NCI-H1092 (cell line): ENCODE results near the gene EXOC4.
"Not testable (repeated sequence)": the region's sequence is repeated elsewhere in the genome, so short reads cannot be mapped to it uniquely, and the experiment has no call there.

Experiments
- DNase-seq: peaks from one replicate; lab custom pipeline; 2025; lab: John Stamatoyannopoulos, UW

The EXOC4 gene

GRCh38 chr7:133275446-133276095, 22.7 kb downstream of the EXOC4 start:
- DNase-seq, result no peak

GRCh38 chr7:133278975-133279374, 26.1 kb downstream of the EXOC4 start:
- DNase-seq, result not testable (repeated sequence)

- no peak for DNase-seq
Measured at GRCh38 chr7:133282094-133282493, 29.2 kb downstream of the EXOC4 start.

GRCh38 chr7:133284092-133284491, 31.2 kb downstream of the EXOC4 start:
- no peak for DNase-seq

GRCh38 chr7:133288970-133289369, 36.1 kb downstream of the EXOC4 start:
- DNase-seq, result no peak

- DNase-seq, result no peak
Measured at GRCh38 chr7:133290041-133290440, 37.2 kb downstream of the EXOC4 start.

GRCh38 chr7:133290676-133291333, 37.9 kb downstream of the EXOC4 start:
- DNase-seq, result no peak

- DNase-seq, result no peak
Measured at GRCh38 chr7:133292631-133293030, 39.8 kb downstream of the EXOC4 start.

- DNase-seq, result no peak
Measured at GRCh38 chr7:133293384-133294160, 40.7 kb downstream of the EXOC4 start.

GRCh38 chr7:133294234-133294633, 41.4 kb downstream of the EXOC4 start:
- no peak for DNase-seq

- DNase-seq, result no peak
Measured at GRCh38 chr7:133295484-133295883, 42.6 kb downstream of the EXOC4 start.

- DNase-seq, result no peak
Measured at GRCh38 chr7:133297093-133297492, 44.2 kb downstream of the EXOC4 start.

- DNase-seq, result no peak
Measured at GRCh38 chr7:133298080-133298479, 45.2 kb downstream of the EXOC4 start.

- DNase-seq, result no peak
Measured at GRCh38 chr7:133299676-133300075, 46.8 kb downstream of the EXOC4 start.

- no peak for DNase-seq
Measured at GRCh38 chr7:133300088-133300487, 47.2 kb downstream of the EXOC4 start.

- DNase-seq, result no peak
Measured at GRCh38 chr7:133300811-133301210, 47.9 kb downstream of the EXOC4 start.

GRCh38 chr7:133301444-133301843, 48.6 kb downstream of the EXOC4 start:
- DNase-seq, result no peak

GRCh38 chr7:133303372-133303771, 50.5 kb downstream of the EXOC4 start:
- no peak for DNase-seq

- DNase-seq, result no peak
Measured at GRCh38 chr7:133303931-133304330, 51.1 kb downstream of the EXOC4 start.

- no peak for DNase-seq
Measured at GRCh38 chr7:133309333-133309732, 56.5 kb downstream of the EXOC4 start.

GRCh38 chr7:133310232-133310862, 57.5 kb downstream of the EXOC4 start:
- peak; percentile 78 for DNase-seq

GRCh38 chr7:133313575-133313974, 60.7 kb downstream of the EXOC4 start:
- DNase-seq, result no peak

- DNase-seq, result no peak
Measured at GRCh38 chr7:133314084-133314483, 61.2 kb downstream of the EXOC4 start.
